PC-9 (cell line): ENCODE measurements around the gene SLC9C1. TPM values are rescaled to one million over a fixed set of nuclear protein-coding genes. Genes with fewer than 3 reads are reported as not detected.

ENCODE experiments used
- BruUV-seq: library from RNA; stranded (reverse); fragments of 400-500 nt; replicated peaks from 2 replicates; lab custom pipeline; 2021; lab: Mats Ljungman, UMichigan
- CTCF ChIA-PET: fragments of 300-600 bp; sonication (Branson Sonifier 250); formaldehyde crosslinking; loops from one replicate; lab custom pipeline; 2022; ENCODE audit warnings: antibody characterized with exemption; lab: Charles Lee
- POLR2A ChIA-PET: fragments of 300-600 bp; sonication (Branson Sonifier 250); formaldehyde crosslinking; loops from one replicate; lab custom pipeline; 2022; ENCODE audit warnings: antibody characterized with exemption; ENCODE audit not compliant: unreplicated experiment; lab: Charles Lee
- DNase-seq, 2 experiments: peaks; one replicate each; pipeline versions ENCODE4 v3.0.0 to v3.0.0-alpha.2; 2015 to 2022; ENCODE audit warnings: mixed read lengths in 1 of 2
- H2AFZ ChIP-seq: fragments of 200-600 bp; sonication (generic); 2 replicates; pipeline ENCODE4 v1.8.1; 2017; ENCODE audit warnings: antibody characterized with exemption
- H3F3A ChIP-seq: fragments of 200-600 bp; sonication (generic); 2 replicates; pipeline ENCODE4 v1.8.1; 2017; ENCODE audit warnings: antibody characterized with exemption, mild to moderate bottlenecking, low read depth; ENCODE audit not compliant: insufficient read depth
- H3K27ac ChIP-seq: fragments of 200-600 bp; sonication (generic); 2 replicates; pipeline ENCODE4 v1.6.1; 2016; ENCODE audit warnings: mixed run types
- H3K27me3 ChIP-seq: fragments of 200-600 bp; sonication (generic); 2 replicates; pipeline ENCODE4 v1.6.1; 2016; ENCODE audit warnings: low read depth, mixed run types; ENCODE audit not compliant: insufficient read depth
- H3K36me3 ChIP-seq: fragments of 200-600 bp; sonication (generic); 2 replicates; pipeline ENCODE4 v1.6.1; 2016; ENCODE audit warnings: low read depth, mixed run types
- H3K4me1 ChIP-seq: fragments of 200-600 bp; sonication (generic); replicated peaks from 2 replicates; pipeline ENCODE4 v1.6.1; 2016; ENCODE audit warnings: mixed run types; ENCODE audit not compliant: insufficient read depth
- H3K4me2 ChIP-seq: fragments of 200-600 bp; sonication (generic); 2 replicates; pipeline ENCODE4 v1.6.1; 2017; ENCODE audit warnings: mixed run types
- H3K4me3 ChIP-seq: fragments of 200-600 bp; sonication (generic); 2 replicates; pipeline ENCODE4 v1.6.1; 2016; ENCODE audit warnings: mixed run types
- H3K79me2 ChIP-seq: fragments of 200-600 bp; sonication (generic); 2 replicates; pipeline ENCODE4 v1.6.1; 2017; ENCODE audit warnings: low read depth, mixed run types
- H3K9me2 ChIP-seq: fragments of 200-600 bp; sonication (generic); 2 replicates; pipeline ENCODE4 v1.8.1; 2017; ENCODE audit warnings: mild to moderate bottlenecking; ENCODE audit not compliant: insufficient read depth
- H3K9me3 ChIP-seq: fragments of 200-600 bp; sonication (generic); 2 replicates; pipeline ENCODE4 v1.8.1; 2016; ENCODE audit warnings: low read depth; ENCODE audit not compliant: insufficient read depth
- H4K20me1 ChIP-seq: fragments of 200-600 bp; sonication (generic); 2 replicates; pipeline ENCODE4 v1.8.1; 2017; ENCODE audit not compliant: insufficient read depth
- EZH2 ChIP-seq: fragments of 200-600 bp; sonication (generic); IDR thresholded peaks from 2 replicates; pipeline ENCODE4 v1.8.0; 2017; ENCODE audit warnings: antibody characterized with exemption, low read depth
- intact Hi-C: fragments of 100-400 bp; cut with micrococcal nuclease; formaldehyde crosslinking; loops from one replicate; pipeline ENCODE4 v1.10.0; 2022; ENCODE audit not compliant: unreplicated experiment
- total RNA-seq: library from RNA; stranded (reverse); gene quantifications from 2 replicates; pipeline ENCODE4 v1.2.3, GENCODE V29; 2021
- TF ChIP-seq, protein P1 (sequence below): fragments of 200-600 bp; sonication (generic); conservative IDR thresholded peaks from 2 replicates; pipeline ENCODE4 v1.6.1; 2017; ENCODE audit warnings: mixed run types, antibody characterized with exemption, mild to moderate bottlenecking, moderate library complexity

The SLC9C1 gene
- total RNA-seq, 1 experiment from 2014 or later = not detected

DNA sequence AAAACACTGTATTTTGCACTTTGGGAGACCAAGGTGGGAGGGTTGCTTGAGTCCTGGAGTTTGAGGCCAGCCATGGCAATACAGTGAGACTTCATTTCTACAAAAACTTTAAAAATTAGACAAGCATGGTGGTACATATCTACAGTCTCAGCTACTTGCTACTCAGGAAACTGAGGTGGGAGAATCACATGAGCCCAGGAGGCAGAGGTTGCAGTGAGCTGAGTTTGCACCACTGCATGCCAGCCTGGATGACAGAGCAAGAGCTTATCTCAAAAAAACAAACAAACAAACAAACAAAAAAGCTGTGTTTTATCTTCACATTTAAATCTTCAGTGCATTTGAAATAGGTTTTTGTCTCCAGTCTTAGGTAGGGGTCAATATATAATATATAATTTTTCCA lies 4.8 kb upstream of the SLC9C1 start:
- H3K27me3 ChIP-seq = no peaks in the 10 kb centered on the region
- H3K4me3 ChIP-seq = no peak overlapping the region
- no peaks in the 10 kb centered on the region for H3K79me2 ChIP-seq
- TF ChIP-seq EZH2 = no peak
- TF ChIP-seq, protein P1, sequence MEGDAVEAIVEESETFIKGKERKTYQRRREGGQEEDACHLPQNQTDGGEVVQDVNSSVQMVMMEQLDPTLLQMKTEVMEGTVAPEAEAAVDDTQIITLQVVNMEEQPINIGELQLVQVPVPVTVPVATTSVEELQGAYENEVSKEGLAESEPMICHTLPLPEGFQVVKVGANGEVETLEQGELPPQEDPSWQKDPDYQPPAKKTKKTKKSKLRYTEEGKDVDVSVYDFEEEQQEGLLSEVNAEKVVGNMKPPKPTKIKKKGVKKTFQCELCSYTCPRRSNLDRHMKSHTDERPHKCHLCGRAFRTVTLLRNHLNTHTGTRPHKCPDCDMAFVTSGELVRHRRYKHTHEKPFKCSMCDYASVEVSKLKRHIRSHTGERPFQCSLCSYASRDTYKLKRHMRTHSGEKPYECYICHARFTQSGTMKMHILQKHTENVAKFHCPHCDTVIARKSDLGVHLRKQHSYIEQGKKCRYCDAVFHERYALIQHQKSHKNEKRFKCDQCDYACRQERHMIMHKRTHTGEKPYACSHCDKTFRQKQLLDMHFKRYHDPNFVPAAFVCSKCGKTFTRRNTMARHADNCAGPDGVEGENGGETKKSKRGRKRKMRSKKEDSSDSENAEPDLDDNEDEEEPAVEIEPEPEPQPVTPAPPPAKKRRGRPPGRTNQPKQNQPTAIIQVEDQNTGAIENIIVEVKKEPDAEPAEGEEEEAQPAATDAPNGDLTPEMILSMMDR = no peak
- H3K9me3 ChIP-seq = no peaks in the 10 kb centered on the region
- H3K27ac ChIP-seq = no peak overlapping the region
- H3K4me1 ChIP-seq = no peaks in the 10 kb centered on the region
- H3K9me2 ChIP-seq = no peaks in the 10 kb centered on the region
- H3K4me2 ChIP-seq = no peak overlapping the region
- intact Hi-C loops = no loop called here
- no peak for DNase-seq
- H4K20me1 ChIP-seq = no peaks in the 10 kb centered on the region
- no TSS peak for BruUV-seq
- H3F3A ChIP-seq = no peaks in the 10 kb centered on the region
- no peaks in the 10 kb centered on the region for H3K36me3 ChIP-seq
- no peak overlapping the region for H2AFZ ChIP-seq
- ChIA-PET POLR2A (interaction anchor here (0.6 kb wide), 1 partner anchor 306 kb away, joined by 3 read pairs; no protein-coding TSS in a partner anchor), CTCF (no interaction called here)

DNA sequence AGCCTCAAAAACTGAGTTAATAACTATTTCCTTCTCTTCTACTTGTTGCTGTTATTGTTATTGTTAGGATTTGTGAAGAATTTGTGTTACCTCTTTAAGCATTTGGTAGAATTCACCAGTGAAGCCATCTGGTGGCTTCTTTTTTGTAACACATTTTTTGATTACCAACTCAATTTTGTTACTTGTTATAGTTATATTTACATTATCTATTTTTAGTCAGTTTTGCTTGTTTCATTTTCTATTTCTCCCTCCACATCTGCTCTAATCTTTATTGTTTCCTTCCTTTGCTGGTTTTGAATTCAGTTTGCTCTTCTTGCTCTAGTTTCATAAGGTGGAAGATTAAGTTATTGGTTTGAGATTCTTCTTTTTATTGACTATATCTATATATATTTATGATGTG lies 3.7 kb upstream of the SLC9C1 start:
- Histone ChIP-seq H4K20me1 (no peaks in the 10 kb centered on the region), H3K27ac (no peak overlapping the region), H3K27me3 (no peaks in the 10 kb centered on the region), H3K36me3 (no peaks in the 10 kb centered on the region), H3K4me1 (no peaks in the 10 kb centered on the region), H3K9me2 (no peaks in the 10 kb centered on the region), H2AFZ (no peak overlapping the region), H3F3A (no peaks in the 10 kb centered on the region), H3K4me3 (no peak overlapping the region), H3K79me2 (no peaks in the 10 kb centered on the region), H3K4me2 (no peak overlapping the region), H3K9me3 (no peaks in the 10 kb centered on the region)
- POLR2A ChIA-PET = no interaction called here
- no TSS peak for BruUV-seq
- intact Hi-C loops = no loop called here
- DNase-seq = no peak
- no peak for TF ChIP-seq EZH2
- CTCF ChIA-PET = no interaction called here

DNA sequence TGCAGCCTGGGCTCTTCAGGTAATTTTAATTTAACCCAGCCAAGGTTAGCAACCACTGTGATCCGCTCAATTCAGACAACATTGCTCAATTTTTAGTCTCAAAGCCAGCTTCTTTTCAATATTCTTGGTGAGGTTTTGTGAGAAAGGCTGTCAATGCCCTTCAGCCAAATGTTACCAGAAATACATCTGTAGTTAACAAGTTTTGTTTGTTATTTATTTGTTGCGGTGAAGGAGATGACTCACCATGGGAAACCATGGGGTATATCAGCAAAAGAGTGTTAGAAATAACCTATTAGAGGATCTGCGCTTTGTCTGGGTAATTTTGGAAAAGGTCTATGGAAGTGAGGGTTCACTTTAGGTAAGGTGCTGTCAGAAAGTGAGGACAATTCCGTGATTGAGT lies 5.0 kb downstream of the SLC9C1 start:
- Histone ChIP-seq H3K4me2 (no peak overlapping the region), H3K9me3 (no peaks in the 10 kb centered on the region), H3F3A (no peaks in the 10 kb centered on the region), H3K4me3 (no peak overlapping the region), H3K79me2 (no peaks in the 10 kb centered on the region), H3K4me1 (no peaks in the 10 kb centered on the region), H2AFZ (no peak overlapping the region), H3K36me3 (no peaks in the 10 kb centered on the region), H4K20me1 (no peaks in the 10 kb centered on the region), H3K27me3 (no peaks in the 10 kb centered on the region), H3K27ac (no peak overlapping the region), H3K9me2 (no peaks in the 10 kb centered on the region)
- TF ChIP-seq EZH2 = no peak
- TF ChIP-seq, protein P1 = no peak
- BruUV-seq = no TSS peak
- DNase-seq = no peak
- ChIA-PET CTCF (no interaction called here), POLR2A (no interaction called here)
- intact Hi-C loops = no loop called here

GRCh38 chr3:112280266-112280665 lies 13.8 kb downstream of the SLC9C1 start:
- Histone ChIP-seq H3K27ac (no peak overlapping the region), H3K4me3 (no peak overlapping the region), H2AFZ (no peak overlapping the region), H3K79me2 (no peaks in the 10 kb centered on the region), H3K9me3 (no peaks in the 10 kb centered on the region), H3F3A (no peaks in the 10 kb centered on the region), H3K27me3 (no peaks in the 10 kb centered on the region), H3K4me1 (no peaks in the 10 kb centered on the region), H3K36me3 (no peaks in the 10 kb centered on the region), H3K4me2 (no peak overlapping the region), H4K20me1 (no peaks in the 10 kb centered on the region), H3K9me2 (no peaks in the 10 kb centered on the region)
- intact Hi-C loops = no loop called here
- BruUV-seq = no TSS peak
- no peak for DNase-seq
- TF ChIP-seq, protein P1 = no peak
- TF ChIP-seq EZH2 = no peak
- CTCF ChIA-PET = no interaction called here
- POLR2A ChIA-PET = no interaction called here
